Measurements from ENCODE around the gene DENND4C. TPM values are rescaled to one million over a fixed set of nuclear protein-coding genes. Genes with fewer than 3 reads are reported as not detected.
A peak's percentile ranks its signal among the peaks of the same experiment; 100 is the strongest.
"Not testable (repeated sequence)": the region's sequence is repeated elsewhere in the genome, so short reads cannot be mapped to it uniquely, and the experiment has no call there.

Gene DENND4C
- total RNA-seq, 1 donor from 2014 or later = 21.4 TPM

DNA sequence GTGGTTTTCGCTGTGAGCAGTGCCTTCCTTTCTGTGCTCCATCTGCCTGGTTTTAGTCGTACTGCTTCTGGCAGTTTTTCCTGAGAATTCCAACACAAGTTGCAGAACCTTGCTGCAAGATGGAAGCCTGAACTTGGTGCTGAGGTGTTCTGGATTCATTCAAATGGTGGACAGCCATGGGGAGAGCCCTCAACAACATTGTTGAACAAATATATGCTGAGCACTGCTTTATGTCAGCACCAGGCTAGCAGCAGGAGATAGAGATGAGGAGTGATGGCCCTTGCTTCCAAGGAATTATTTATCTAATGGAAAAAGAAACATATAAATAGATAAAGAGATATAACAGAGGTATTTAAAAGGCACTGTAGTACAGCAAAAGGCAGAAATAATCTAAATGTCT, 156.8 kb downstream of the DENND4C start:
- intact Hi-C loops (cut with DNase I) = no loop called here
- DNase-seq (ENCODE audit: low spot score) = no peak

DNA sequence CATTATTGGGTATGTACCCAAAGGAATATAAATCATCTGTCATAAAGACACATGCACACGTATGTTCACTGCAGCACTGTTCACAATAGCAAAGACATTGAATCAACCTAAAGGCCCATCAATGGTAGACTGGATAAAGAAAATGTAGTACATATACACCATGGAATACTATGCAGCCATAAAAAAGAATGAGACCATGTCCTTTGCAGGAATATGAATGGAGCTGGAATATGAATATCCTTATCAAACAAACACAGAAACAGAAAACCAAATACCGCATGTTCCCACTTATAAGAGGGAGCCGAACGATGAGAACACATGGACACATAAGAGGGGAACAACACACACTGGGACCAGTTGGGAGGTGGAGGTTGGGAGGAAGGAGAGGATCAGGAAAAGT, 159.0 kb downstream of the DENND4C start:
- intact Hi-C loops (cut with DNase I); DNase-seq (ENCODE audit: low spot score): not testable (repeated sequence)

- intact Hi-C loops (cut with DNase I) = no loop called here
Measured at GRCh38 chr9:19397845-19398244, 167.4 kb downstream of the DENND4C start.

DNA sequence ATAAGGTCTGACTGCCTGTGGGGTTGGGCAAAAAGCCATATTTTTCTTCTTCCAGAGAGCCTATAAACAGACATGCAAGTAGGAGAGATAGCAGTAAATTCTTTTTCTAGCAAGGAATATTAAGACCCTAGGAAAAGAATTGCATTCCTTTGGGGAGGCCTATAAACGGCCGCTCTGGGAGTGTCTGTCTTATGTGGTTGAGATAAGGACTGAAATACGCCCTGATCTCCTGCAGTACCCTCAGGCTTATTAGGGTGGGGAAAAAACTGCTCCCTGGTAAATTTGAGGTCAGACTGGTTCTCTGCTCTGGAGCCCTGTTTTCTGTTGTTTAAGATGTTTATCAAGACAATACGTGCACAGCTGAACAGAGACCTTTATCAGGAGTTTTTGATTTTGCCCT, 172.7 kb downstream of the DENND4C start:
- DNase-seq (ENCODE audit: low spot score); intact Hi-C loops (cut with DNase I): not testable (repeated sequence)

More at GRCh38 chr9:19397845-19398244, 167.4 kb downstream of the DENND4C start:
- DNase-seq (ENCODE audit: low spot score) = no peak

DNA sequence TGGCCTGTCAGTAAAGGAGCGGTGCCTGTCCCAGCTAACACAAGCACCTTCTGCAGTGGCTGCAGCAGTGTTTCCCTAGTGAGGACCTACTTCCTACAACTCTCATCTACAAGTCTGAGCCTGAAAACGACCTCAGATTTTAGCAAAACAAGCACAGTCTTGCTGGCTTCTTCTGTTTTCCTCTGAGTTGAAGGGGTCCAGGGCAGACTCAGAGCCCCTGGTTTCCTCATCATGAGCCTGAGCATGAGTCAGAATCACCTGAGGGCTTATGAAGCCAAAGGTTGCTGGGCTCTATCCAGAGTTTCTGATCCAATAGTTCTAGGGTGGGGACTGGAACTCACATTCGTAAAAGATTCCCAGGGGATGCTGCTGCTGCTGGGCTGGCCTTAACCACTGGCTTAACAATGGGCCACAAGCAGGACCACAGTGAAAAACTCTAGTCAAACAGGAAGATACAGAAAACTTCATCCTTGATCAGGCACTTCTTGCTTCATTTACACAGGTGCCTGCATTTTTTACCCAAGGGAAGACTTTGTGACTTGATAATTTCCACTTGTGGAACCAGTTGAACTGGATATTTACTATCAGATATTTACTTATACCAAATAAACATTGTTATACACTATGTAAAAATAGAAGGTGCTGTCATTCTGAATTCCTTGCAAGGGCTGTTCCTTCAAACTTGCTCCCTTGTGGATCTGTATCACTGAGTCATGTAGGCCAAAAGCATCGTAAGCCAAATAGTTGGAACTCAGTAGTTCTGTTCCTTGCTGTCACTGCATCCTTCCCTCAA, 174.0 kb downstream of the DENND4C start:
- intact Hi-C loops (cut with DNase I) = no loop called here
- no peak for DNase-seq (ENCODE audit: low spot score)

DNA sequence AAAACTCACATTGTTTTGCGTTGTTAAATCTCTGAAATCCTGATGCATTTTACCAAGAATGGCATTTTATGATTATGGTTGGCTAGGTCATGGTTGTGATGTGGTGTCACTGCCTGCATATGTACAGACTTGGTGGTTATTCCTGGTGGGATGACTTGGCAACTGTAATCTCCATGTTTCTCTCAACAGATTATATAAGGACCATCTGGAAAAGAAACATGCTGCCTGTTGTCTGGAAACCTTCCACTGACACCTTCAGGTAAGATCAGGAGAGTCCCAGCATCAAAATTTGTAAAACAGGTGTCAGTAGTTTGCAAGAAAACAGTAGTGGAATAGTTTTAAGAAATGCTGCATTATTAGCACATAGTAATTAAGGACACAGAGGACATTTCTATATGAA, 175.3 kb downstream of the DENND4C start:
- DNase-seq (ENCODE audit: low spot score) = no peak
- intact Hi-C loops (cut with DNase I) = no loop called here

DNA sequence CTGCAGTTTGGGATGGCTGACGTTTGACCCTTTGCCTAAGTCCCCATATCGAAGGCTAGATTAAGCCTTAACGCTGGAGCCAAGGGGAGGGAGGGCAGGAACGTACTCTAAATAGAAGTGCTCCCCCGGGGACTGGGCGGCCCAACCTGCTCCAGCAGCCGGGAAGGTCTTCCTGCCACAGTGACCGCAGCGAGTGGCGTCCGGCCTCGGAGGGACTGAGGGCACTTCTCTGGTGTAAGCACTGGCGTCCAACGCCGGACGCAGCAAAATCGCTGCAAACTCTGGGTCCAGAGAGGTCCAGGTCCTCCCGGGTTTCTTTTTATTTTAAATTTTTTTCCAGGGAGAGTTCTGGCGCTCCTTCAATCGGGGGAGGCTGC, 177.8 kb downstream of the DENND4C start:
- peak; percentile 84 for DNase-seq (ENCODE audit: low spot score)
- intact Hi-C loops (cut with DNase I) = loop anchor here (1.0 to 2.0 kb wide), 2 partner anchors 29 to 48 kb away; no protein-coding TSS in a partner anchor

GRCh38 chr9:19408693-19409400, 178.4 kb downstream of the DENND4C start, which contains the start of gene ACER2:
Gene ACER2 (plus strand): TSS chr9:19409009. CDS start chr9:19409085, 76 bp downstream.
- DNase-seq (ENCODE audit: low spot score) = peak; percentile 96
- intact Hi-C loops (cut with DNase I) = loop anchor here (1.0 to 2.0 kb wide), 2 partner anchors 30 to 48 kb away; no protein-coding TSS in a partner anchor

GRCh38 chr9:19409401-19410194, 179.1 kb downstream of the DENND4C start:
- intact Hi-C loops (cut with DNase I) = loop anchor here (2.0 kb wide), 1 partner anchor 47 kb away; no protein-coding TSS in a partner anchor
- DNase-seq (ENCODE audit: low spot score) = no peak

GRCh38 chr9:19410195-19410503, 179.7 kb downstream of the DENND4C start:
- intact Hi-C loops (cut with DNase I) = no loop called here

GRCh38 chr9:19410594-19410993, 180.1 kb downstream of the DENND4C start:
- intact Hi-C loops (cut with DNase I) = no loop called here
- DNase-seq (ENCODE audit: low spot score) = no peak

More at GRCh38 chr9:19410195-19410503, 179.7 kb downstream of the DENND4C start:
- DNase-seq (ENCODE audit: low spot score) = no peak

- DNase-seq (ENCODE audit: low spot score) = no peak
Measured at GRCh38 chr9:19411316-19411715, 180.8 kb downstream of the DENND4C start.

GRCh38 chr9:19413456-19413855, 183.0 kb downstream of the DENND4C start:
- DNase-seq (ENCODE audit: low spot score); intact Hi-C loops (cut with DNase I): not testable (repeated sequence)

More at GRCh38 chr9:19411316-19411715, 180.8 kb downstream of the DENND4C start:
- intact Hi-C loops (cut with DNase I) = no loop called here

- intact Hi-C loops (cut with DNase I) = no loop called here
- no peak for DNase-seq (ENCODE audit: low spot score)
Measured at GRCh38 chr9:19416143-19416542, 185.7 kb downstream of the DENND4C start.

DNA sequence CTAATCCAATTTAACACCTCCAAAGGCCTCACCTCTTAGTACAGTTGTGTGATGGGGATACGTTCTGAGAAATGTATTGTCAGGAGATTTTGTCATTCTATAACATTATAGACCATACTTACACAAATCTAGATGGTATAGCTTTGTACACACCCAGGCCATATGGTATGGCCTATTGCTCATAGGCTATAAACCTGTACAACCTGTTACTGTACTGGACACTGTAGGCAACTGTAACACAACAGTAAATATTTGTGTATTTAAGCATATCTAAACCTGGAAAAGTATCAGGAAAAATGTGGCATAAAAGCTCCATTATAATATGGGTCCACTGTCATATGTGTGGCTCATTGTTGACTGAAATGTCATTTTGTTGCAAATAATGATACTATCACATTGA, 190.4 kb downstream of the DENND4C start:
- no peak for DNase-seq (ENCODE audit: low spot score)
- intact Hi-C loops (cut with DNase I) = no loop called here

Other genes starting within 250 kb of the DENND4C start
- 0.05 TPM for gene SAXO1, start 197.5 kb upstream of the DENND4C start, total RNA-seq
- gene RRAGA, start 181.3 kb upstream of the DENND4C start, total RNA-seq = 86.6 TPM
- gene HAUS6, start 127.8 kb upstream of the DENND4C start, total RNA-seq = 6.4 TPM
- 34.9 TPM for gene PLIN2, start 103.2 kb upstream of the DENND4C start, total RNA-seq
- 810 TPM for gene RPS6, start 149.5 kb downstream of the DENND4C start, total RNA-seq
- 4.1 TPM for gene ACER2, start 178.3 kb downstream of the DENND4C start, total RNA-seq